HUES64 (cell line): Measurements from ENCODE around the gene ATN1.

Experiments used
- H3K27ac ChIP-seq: 2 replicates; pipeline ENCODE4 v1.7.0; 2013; ENCODE audit warnings: low read depth, low read length, inconsistent platforms
- H3K27me3 ChIP-seq: 2 replicates; pipeline ENCODE4 v1.6.1; 2013; ENCODE audit warnings: mild to moderate bottlenecking, low read length; ENCODE audit not compliant: insufficient read depth
- H3K36me3 ChIP-seq: 2 replicates; pipeline ENCODE4 v1.6.1; 2013; ENCODE audit warnings: mild to moderate bottlenecking, low read length; ENCODE audit not compliant: insufficient read depth
- H3K4me1 ChIP-seq: 2 replicates; pipeline ENCODE4 v1.6.1; 2013; ENCODE audit warnings: mild to moderate bottlenecking, low read length, moderate library complexity; ENCODE audit not compliant: insufficient read depth
- H3K4me3 ChIP-seq: 2 replicates; pipeline ENCODE4 v1.5.1; 2013; ENCODE audit warnings: mild to moderate bottlenecking, low read length, moderate library complexity
- H3K9ac ChIP-seq: 2 replicates; pipeline ENCODE4 v1.6.1; 2013; ENCODE audit warnings: mild to moderate bottlenecking, low read depth, low read length
- H3K9me3 ChIP-seq: 2 replicates; pipeline ENCODE4 v1.6.1; 2013; ENCODE audit warnings: low read depth, low read length; ENCODE audit not compliant: insufficient read depth
- WGBS: fragments of 150-250, 120-280 bp; methylation state at CpG from one replicate; pipeline ENCODE4 v1.1.7; 2013; ENCODE audit warnings: missing lambda C conversion rate; 5-methylcytosine and 5-hydroxymethylcytosine counted together

ATN1 gene

DNA sequence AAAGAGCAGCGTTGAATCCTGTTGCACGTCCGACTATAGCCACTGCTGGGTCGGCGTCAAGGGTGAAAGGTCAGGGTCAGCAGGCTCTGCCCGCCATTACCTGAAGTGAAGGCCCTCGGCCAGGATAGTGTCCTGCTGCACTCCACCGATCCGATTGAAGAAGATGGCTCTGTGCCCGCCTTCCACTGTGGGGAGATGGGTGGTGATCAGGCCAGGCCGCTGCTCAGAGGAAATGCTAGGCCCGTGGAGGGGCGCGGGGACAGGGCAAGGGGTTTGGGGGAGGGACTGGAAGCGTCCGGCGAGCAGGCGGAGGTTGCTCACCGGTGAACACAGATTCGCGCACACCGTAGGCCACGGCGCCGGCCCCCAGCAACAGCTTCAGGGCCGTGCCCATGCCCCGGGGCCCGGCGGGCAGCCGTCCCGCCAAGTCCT, 42.4 kb downstream of the ATN1 start:
- Histone ChIP-seq H3K4me1 (peaks cover 12% of the 10 kb centered on the region), H3K27me3 (no peaks in the 10 kb centered on the region), H3K9me3 (no peaks in the 10 kb centered on the region), H3K9ac (peak overlapping the region; percentile 95), H3K36me3 (peaks cover 61% of the 10 kb centered on the region), H3K4me3 (peak overlapping the region; percentile 86), H3K27ac (peak overlapping the region; percentile 94)
- WGBS, result 1% methylated on average over 31 of the region's 31 CpGs

DNA sequence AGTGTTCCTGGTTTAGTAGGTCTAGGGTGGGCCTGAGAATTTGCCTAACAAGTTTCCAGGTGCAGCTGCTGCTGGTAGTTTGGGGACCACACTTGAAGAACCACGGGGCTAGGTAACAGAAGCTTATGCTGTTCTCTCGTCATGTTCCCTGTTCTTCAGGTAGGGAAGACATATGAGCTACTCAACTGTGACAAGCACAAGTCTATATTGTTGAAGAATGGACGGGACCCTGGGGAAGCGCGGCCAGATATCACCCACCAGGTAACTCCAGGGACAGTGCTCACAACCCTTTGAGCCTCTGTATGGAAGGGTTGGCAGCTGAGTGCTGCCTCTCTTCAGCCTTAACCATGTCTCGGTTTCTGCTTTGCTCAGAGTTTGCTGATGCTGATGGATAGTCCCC, 46.4 kb downstream of the ATN1 start:
- no peaks in the 10 kb centered on the region for H3K27me3 ChIP-seq
- peaks cover 6% of the 10 kb centered on the region for H3K4me1 ChIP-seq
- H3K9ac ChIP-seq, result no peak overlapping the region
- H3K9me3 ChIP-seq, result no peaks in the 10 kb centered on the region
- 94% methylated on average over 6 of the region's 6 CpGs for WGBS
- H3K36me3 ChIP-seq, result peaks cover 62% of the 10 kb centered on the region
- no peak overlapping the region for H3K4me3 ChIP-seq
- H3K27ac ChIP-seq, result no peak overlapping the region

DNA sequence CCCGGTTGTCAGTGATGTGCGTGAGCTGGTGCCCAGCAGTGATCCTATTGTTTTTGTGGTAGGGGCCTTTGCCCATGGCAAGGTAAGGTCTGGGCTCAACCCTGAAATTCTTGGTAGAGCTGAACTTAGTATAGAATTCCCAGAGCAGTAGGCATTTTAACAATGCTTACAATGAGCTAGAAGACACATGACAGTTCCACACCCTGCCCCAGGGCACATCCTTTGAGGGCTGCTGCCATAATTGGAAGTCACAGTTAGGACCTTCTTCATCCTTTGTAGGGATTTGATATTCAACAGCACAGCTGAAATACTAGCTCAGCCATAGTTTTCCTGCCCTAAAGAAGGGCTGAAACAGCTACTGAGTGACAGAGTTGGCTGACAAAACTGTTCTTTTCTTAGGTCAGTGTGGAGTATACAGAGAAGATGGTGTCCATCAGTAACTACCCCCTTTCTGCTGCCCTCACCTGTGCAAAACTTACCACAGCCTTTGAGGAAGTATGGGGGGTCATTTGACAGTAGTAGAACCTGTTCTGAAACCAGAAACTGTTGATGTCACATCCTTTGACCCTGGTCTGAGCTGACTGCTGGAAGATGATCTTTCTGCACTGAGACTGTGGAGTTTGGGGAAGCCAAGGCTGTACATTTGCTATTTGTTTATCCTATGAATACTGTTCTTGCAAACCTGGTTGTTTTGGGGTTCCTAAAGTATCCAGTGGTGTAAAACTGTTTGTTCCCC, 47.7 kb downstream of the ATN1 start:
- Histone ChIP-seq H3K27ac (no peak overlapping the region), H3K4me3 (no peak overlapping the region), H3K27me3 (no peaks in the 10 kb centered on the region), H3K9me3 (no peaks in the 10 kb centered on the region), H3K9ac (no peak overlapping the region), H3K4me1 (peaks cover 4% of the 10 kb centered on the region), H3K36me3 (peaks cover 72% of the 10 kb centered on the region)
- WGBS, result 98% methylated on average over 2 of the region's 2 CpGs

DNA sequence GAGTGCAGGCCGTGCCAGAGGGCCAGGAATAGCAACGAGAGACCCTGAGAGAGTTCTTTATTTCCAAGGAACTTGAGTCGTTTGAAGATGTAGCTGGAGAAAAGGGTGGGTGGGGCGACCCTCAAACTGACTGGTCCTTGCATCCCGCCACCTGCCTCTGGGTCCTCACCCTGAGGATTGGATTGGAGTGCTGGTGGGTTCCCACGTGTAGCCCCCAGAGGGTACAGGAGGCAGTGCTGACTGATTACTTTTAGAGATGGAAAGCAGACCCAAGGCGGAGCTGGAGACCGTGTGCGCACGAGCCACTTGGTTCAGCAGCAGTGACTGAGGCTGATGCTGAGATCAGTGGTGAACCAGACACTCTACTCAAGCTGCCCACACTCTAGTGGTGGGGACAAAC, 49.9 kb downstream of the ATN1 start:
- Histone ChIP-seq H3K36me3 (peaks cover 81% of the 10 kb centered on the region), H3K9ac (no peak overlapping the region), H3K27me3 (no peaks in the 10 kb centered on the region), H3K9me3 (no peaks in the 10 kb centered on the region), H3K4me3 (no peak overlapping the region), H3K4me1 (no peaks in the 10 kb centered on the region), H3K27ac (no peak overlapping the region)
- WGBS, result 90% methylated on average over 10 of the region's 10 CpGs

DNA sequence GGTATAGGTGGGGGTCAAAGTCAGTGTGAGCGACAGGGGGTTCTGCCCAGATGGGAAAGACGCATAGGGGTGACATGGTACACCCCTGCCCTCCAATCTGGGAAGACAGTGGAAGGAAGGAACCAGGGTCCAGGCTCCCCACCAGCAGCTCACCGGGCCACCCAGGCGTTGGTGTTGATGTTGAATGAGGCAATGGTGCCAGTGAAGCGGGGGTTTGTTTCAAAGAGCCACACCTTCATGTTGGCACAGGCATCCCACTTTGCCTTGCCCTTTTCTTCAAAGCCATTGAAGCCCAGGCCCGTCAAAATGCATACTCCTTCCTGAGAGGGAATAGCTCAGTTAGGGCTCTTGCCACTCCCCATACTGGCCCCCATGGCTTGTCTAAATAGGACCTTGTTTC, 50.4 kb downstream of the ATN1 start:
- H3K9me3 ChIP-seq, result no peaks in the 10 kb centered on the region
- no peak overlapping the region for H3K4me3 ChIP-seq
- no peak overlapping the region for H3K9ac ChIP-seq
- peaks cover 84% of the 10 kb centered on the region for H3K36me3 ChIP-seq
- no peak overlapping the region for H3K27ac ChIP-seq
- 95% methylated on average over 6 of the region's 6 CpGs for WGBS
- H3K4me1 ChIP-seq, result no peaks in the 10 kb centered on the region
- no peaks in the 10 kb centered on the region for H3K27me3 ChIP-seq

DNA sequence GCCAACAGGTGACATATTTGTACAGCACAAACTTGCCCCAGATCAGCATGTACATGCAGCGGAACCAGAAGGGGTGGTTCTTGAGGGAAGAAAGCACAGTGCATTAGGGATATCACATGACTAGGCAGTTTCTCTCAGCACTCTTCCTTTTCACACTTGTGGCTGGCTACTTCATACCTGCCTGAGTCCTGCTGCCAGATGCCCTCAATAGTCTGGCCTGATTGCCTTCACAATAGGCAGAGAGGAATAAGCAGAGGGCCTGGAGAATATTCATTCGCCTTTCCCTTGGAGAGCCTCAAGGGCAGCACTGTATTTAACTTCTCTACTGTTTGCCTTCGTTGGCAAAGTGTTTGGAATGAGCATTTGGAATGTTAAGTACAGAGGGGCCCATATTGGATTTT, 50.9 kb downstream of the ATN1 start:
- H3K9ac ChIP-seq, result no peak overlapping the region
- H3K27ac ChIP-seq, result no peak overlapping the region
- H3K36me3 ChIP-seq, result peaks cover 87% of the 10 kb centered on the region
- no peaks in the 10 kb centered on the region for H3K9me3 ChIP-seq
- 92% methylated on average over 3 of the region's 3 CpGs for WGBS
- H3K4me3 ChIP-seq, result no peak overlapping the region
- no peaks in the 10 kb centered on the region for H3K4me1 ChIP-seq
- no peaks in the 10 kb centered on the region for H3K27me3 ChIP-seq

DNA sequence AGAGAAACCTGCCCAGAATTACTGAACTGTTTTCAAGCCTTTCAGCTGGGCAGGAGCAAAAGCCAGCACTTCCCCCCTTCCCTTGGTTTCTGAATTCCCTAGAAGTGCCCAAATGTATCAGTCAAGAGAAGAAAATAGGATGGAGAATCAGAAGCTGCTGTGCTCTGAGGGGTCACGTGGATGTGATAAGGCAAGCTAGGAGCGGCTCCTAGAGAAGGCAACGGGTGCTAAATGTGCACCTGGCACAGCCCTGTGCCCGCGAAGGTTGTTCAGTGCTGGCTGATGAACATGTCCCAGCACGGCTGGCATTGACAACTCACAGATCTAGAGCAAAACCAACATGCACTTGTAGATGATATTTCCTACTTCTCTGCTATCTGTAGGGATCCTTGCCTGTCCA, 51.3 kb downstream of the ATN1 start:
- no peak overlapping the region for H3K27ac ChIP-seq
- H3K9ac ChIP-seq, result no peak overlapping the region
- no peaks in the 10 kb centered on the region for H3K4me1 ChIP-seq
- H3K27me3 ChIP-seq, result no peaks in the 10 kb centered on the region
- peaks cover 87% of the 10 kb centered on the region for H3K36me3 ChIP-seq
- H3K9me3 ChIP-seq, result no peaks in the 10 kb centered on the region
- 93% methylated on average over 6 of the region's 6 CpGs for WGBS
- no peak overlapping the region for H3K4me3 ChIP-seq

DNA sequence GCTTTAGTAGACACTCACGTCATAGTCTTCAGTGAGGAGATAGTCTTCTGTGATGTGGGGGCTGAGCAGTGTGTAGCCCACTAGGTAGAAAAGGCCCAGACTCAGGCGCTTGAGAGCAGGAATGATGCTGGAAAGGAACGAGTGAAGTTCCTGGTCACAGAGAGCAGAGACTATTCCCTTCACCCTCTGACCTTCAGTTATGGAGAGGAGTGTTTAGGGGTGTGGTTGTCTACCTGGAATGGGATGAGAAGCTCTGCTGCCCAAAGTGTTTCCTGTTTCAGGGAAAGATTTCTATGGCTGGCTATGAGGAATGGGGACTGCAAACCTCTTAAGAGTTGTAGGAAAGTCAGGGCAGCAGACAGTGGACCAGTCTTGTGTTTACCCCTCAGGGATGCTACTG, 51.7 kb downstream of the ATN1 start:
- no peak overlapping the region for H3K4me3 ChIP-seq
- 93% methylated on average over 3 of the region's 3 CpGs for WGBS
- H3K27ac ChIP-seq, result no peak overlapping the region
- H3K9me3 ChIP-seq, result no peaks in the 10 kb centered on the region
- H3K27me3 ChIP-seq, result no peaks in the 10 kb centered on the region
- peaks cover 87% of the 10 kb centered on the region for H3K36me3 ChIP-seq
- H3K9ac ChIP-seq, result no peak overlapping the region
- H3K4me1 ChIP-seq, result no peaks in the 10 kb centered on the region

DNA sequence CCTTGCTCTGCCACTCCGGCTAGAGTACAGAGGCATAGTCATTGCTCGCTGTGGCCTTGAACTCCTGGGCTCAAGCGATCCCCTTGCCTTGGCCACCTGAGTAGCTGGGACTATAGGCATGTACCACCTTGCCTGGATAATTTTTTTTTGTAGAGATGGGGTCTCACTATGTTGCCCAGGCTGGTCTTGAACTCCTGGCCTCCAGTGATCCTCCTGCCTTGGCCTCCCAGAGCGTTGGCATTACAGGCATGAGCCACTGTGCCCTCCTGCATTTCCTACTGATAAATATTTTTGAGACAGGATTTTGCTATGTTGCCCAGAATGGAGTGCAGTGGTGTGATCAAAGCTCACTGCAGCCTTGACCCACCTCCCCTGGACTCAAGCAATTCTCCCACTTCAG, 52.3 kb downstream of the ATN1 start:
- H3K4me3 ChIP-seq, result no peak overlapping the region
- H3K36me3 ChIP-seq, result peaks cover 84% of the 10 kb centered on the region
- no peaks in the 10 kb centered on the region for H3K4me1 ChIP-seq
- WGBS, result 94% methylated on average over 4 of the region's 4 CpGs
- no peak overlapping the region for H3K27ac ChIP-seq
- H3K9ac ChIP-seq, result no peak overlapping the region
- no peaks in the 10 kb centered on the region for H3K27me3 ChIP-seq
- no peaks in the 10 kb centered on the region for H3K9me3 ChIP-seq

DNA sequence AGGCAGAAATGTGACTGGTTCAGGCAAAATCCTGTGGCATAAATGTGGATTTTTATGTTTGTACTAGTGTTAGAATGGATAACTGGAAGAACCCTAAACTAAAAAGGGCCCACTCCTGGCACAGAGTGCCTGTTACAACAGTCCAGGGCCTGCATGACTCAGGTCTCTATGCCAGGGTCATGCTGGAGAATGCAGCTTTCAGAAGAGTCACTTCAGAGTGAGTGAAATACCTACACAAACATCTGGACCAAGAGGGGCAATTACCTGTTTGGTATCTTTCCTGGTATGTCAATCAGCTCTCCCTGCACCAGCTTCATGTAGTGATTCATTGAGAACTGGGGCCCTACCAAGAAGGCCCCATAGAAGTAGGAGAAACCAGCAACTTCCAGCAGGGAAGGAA, 53.0 kb downstream of the ATN1 start:
- Histone ChIP-seq H3K27ac (no peak overlapping the region), H3K4me1 (no peaks in the 10 kb centered on the region), H3K27me3 (no peaks in the 10 kb centered on the region), H3K9me3 (no peaks in the 10 kb centered on the region), H3K36me3 (peaks cover 77% of the 10 kb centered on the region), H3K9ac (no peak overlapping the region), H3K4me3 (no peak overlapping the region)

DNA sequence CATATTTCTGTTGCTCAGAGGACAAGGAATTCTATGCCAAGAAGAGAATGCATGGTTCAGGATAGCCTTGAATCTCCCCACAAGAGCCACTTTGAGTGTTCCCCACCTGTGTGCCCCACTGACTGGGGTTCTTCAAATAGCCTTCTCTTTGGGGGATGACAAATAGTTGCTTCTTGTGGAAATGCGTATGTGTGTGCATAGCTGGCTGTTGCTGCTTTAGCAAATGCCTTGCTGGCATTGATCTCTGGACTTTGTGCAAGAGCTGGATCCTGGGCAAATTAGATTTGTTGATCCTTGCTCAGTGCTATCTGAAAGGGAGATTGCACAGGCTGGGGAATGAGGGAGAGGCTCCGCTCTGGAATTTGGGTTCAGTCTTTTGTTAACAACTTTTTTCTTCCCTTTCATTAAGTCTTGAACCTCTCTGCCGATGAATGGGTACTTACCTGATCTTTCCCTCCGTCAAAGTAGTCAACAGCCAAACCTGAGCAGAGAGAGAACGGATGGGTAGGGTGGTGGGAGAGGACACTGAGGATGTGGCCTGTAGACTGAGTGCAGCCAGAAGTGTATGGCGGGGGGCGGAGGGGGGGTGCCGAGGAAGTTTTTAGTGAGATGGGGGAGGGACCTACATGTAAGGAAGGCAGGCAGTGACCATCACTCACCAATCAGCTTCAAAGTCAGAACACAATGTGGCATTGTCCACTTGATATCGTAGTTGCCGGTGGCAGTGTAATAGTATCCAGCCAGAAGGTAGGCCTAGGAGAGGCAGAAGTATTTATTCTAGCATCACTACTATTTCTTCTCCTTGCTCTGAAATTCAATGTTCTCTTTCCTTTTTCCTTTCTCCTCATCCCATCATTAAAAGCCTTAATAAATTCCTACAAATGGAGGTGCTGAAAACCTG, 53.6 kb downstream of the ATN1 start:
- H3K9me3 ChIP-seq, result no peaks in the 10 kb centered on the region
- no peak overlapping the region for H3K9ac ChIP-seq
- H3K27me3 ChIP-seq, result no peaks in the 10 kb centered on the region
- no peaks in the 10 kb centered on the region for H3K4me1 ChIP-seq
- H3K36me3 ChIP-seq, result peaks cover 73% of the 10 kb centered on the region
- H3K4me3 ChIP-seq, result no peak overlapping the region
- no peak overlapping the region for H3K27ac ChIP-seq
- WGBS, result 92% methylated on average over 8 of the region's 10 CpGs
